HCT116 (cell line): ENCODE measurements around the gene POLA2. TPM values are rescaled to one million over a fixed set of nuclear protein-coding genes. Genes with fewer than 3 reads are reported as not detected.

Experiments used
- ATAC-seq: fragments of 200-7000 bp; cut with Tn5 transposase; 2 replicates; pipeline ENCODE4 v1.9.1; 2020; ENCODE audit warnings: mild to moderate bottlenecking, moderate library complexity
- BruUV-seq: library from RNA; stranded (reverse); fragments of 400-500 nt; replicated peaks from 2 replicates; lab custom pipeline; 2021; lab: Mats Ljungman, UMichigan
- CTCF ChIA-PET: fragments of 300-600 bp; sonication (Branson Sonifier 250); formaldehyde crosslinking; loops from one replicate; lab custom pipeline; 2021; ENCODE audit warnings: antibody characterized with exemption; lab: Charles Lee
- POLR2A ChIA-PET: fragments of 300-600, 350-600 bp; sonication (Branson Sonifier 250); formaldehyde crosslinking; loops from one replicate; lab custom pipeline; 2021; ENCODE audit warnings: antibody characterized with exemption; lab: Charles Lee
- RAD21 ChIA-PET, 2 experiments: fragments of 300-600 bp; sonication (Branson Sonifier 250); formaldehyde crosslinking; loops; one replicate each; lab custom pipeline; 2023; ENCODE audit warnings: low total read pairs in 2 of 2; ENCODE audit not compliant: uncharacterized antibody in 2 of 2, unreplicated experiment in 2 of 2, low non-redundant PET in 1 of 2; lab: Charles Lee
- DNase-seq: peaks from one replicate; pipeline ENCODE4 v3.0.0-alpha.2; 2010; ENCODE audit warnings: low read depth, low spot score
- H2AFZ ChIP-seq: fragments of 200-600 bp; shearing (Covaris generic), sonication (generic); 2 replicates; pipeline ENCODE4 v1.6.1; 2017; ENCODE audit warnings: low read depth, mixed run types, mixed read lengths, antibody characterized with exemption, low read length; ENCODE audit not compliant: poor library complexity, severe bottlenecking
- H3K27ac ChIP-seq: 2 replicates; pipeline ENCODE4 v1.5.1; 2012; ENCODE audit warnings: low read depth, low read length
- H3K27me3 ChIP-seq: fragments of 200-600 bp; sonication (generic); 2 replicates; pipeline ENCODE4 v1.6.1; 2016; ENCODE audit warnings: mixed run types, low read length, mixed read lengths; ENCODE audit not compliant: insufficient read depth
- H3K36me3 ChIP-seq, 2 experiments: fragments of 200-500 bp in 1 of 2; fragments of 200-600 bp in 1 of 2; sonication (Bioruptor generic) in 1 of 2; sonication (generic) in 1 of 2; 2 replicates each; pipeline versions ENCODE4 v1.5.1 to v1.6.1; 2014 to 2016; ENCODE audit warnings: low read length in 2 of 2, inconsistent platforms in 1 of 2, mixed read lengths in 1 of 2, mixed run types in 1 of 2; ENCODE audit not compliant: insufficient read depth in 2 of 2, control insufficient read depth in 1 of 2
- H3K4me1 ChIP-seq, 2 experiments: fragments of 200-600 bp in 1 of 2; sonication (generic) in 1 of 2; 2 replicates each; pipeline versions ENCODE4 v1.5.1 to v1.6.1; 2012 to 2017; ENCODE audit warnings: low read length in 2 of 2, inconsistent platforms in 1 of 2, mild to moderate bottlenecking in 1 of 2, mixed read lengths in 1 of 2, mixed run types in 1 of 2, moderate library complexity in 1 of 2; ENCODE audit not compliant: insufficient read depth in 2 of 2, control insufficient read depth in 1 of 2
- H3K4me2 ChIP-seq: fragments of 200-600 bp; sonication (generic); 2 replicates; pipeline ENCODE4 v1.6.1; 2017; ENCODE audit warnings: mixed run types, low read length, mixed read lengths
- H3K4me3 ChIP-seq, 2 experiments: fragments of 200-600 bp in 1 of 2; sonication (generic) in 1 of 2; replicated peaks in 1 of 2; 2 replicates each; pipeline ENCODE4 v1.5.1; 2011 to 2016; ENCODE audit warnings: low read length in 2 of 2, control low read depth in 1 of 2, low read depth in 1 of 2, mild to moderate bottlenecking in 1 of 2, mixed read lengths in 1 of 2, mixed run types in 1 of 2
- H3K79me2 ChIP-seq: fragments of 200-600 bp; sonication (generic); 2 replicates; pipeline ENCODE4 v1.6.1; 2017; ENCODE audit warnings: mild to moderate bottlenecking, mixed run types, low read length, moderate library complexity, mixed read lengths; ENCODE audit not compliant: insufficient read depth
- H3K9ac ChIP-seq: fragments of 200-600 bp; sonication (generic); 2 replicates; pipeline ENCODE4 v1.6.1; 2016; ENCODE audit warnings: low read length, mixed read lengths
- H3K9me2 ChIP-seq: fragments of 200-600 bp; sonication (generic), shearing (Covaris generic); 2 replicates; pipeline ENCODE4 v1.6.1; 2017; ENCODE audit warnings: mixed run types, mild to moderate bottlenecking, moderate library complexity; ENCODE audit not compliant: insufficient read depth
- H3K9me3 ChIP-seq, 2 experiments: fragments of 200-500 bp in 1 of 2; fragments of 200-600 bp in 1 of 2; sonication (Bioruptor generic) in 1 of 2; sonication (generic) in 1 of 2; 2 replicates each; pipeline ENCODE4 v1.6.1; 2014 to 2017; ENCODE audit warnings: low read length in 2 of 2, mixed read lengths in 2 of 2, inconsistent platforms in 1 of 2, low read depth in 1 of 2, mild to moderate bottlenecking in 1 of 2, mixed run types in 1 of 2, moderate library complexity in 1 of 2; ENCODE audit not compliant: control insufficient read depth in 1 of 2, insufficient read depth in 1 of 2
- H4K20me1 ChIP-seq: fragments of 200-600 bp; sonication (generic), shearing (Covaris generic); 2 replicates; pipeline ENCODE4 v1.6.1; 2017; ENCODE audit warnings: mixed run types, mild to moderate bottlenecking, moderate library complexity; ENCODE audit not compliant: insufficient read depth
- CEBPB ChIP-seq: IDR thresholded peaks from 2 replicates; pipeline ENCODE4 v1.6.1; 2012; ENCODE audit warnings: low read depth
- EZH2 ChIP-seq: fragments of 200-600 bp; sonication (generic); IDR thresholded peaks from 2 replicates; pipeline ENCODE4 v1.6.1; 2017; ENCODE audit warnings: antibody characterized with exemption, mixed run types
- EZH2phosphoT487 ChIP-seq: fragments of 200-600 bp; IDR thresholded peaks from 2 replicates; pipeline ENCODE4 v1.6.1; 2018; ENCODE audit warnings: antibody characterized with exemption, borderline replicate concordance
- JUND ChIP-seq: IDR thresholded peaks from 2 replicates; pipeline ENCODE4 v1.6.1; 2012
- POLR2AphosphoS5 ChIP-seq: IDR thresholded peaks from 2 replicates; pipeline ENCODE4 v1.6.1; 2011; ENCODE audit warnings: mild to moderate bottlenecking, low read depth, low read length, moderate library complexity
- YY1 ChIP-seq: IDR thresholded peaks from 2 replicates; pipeline ENCODE4 v1.6.1; 2011; ENCODE audit warnings: low read length, low read depth, moderate library complexity, mild to moderate bottlenecking; ENCODE audit not compliant: insufficient replicate concordance; ENCODE audit errors: extremely low read depth
- intact Hi-C: fragments of 100-400 bp; cut with micrococcal nuclease; formaldehyde crosslinking; loops from 2 replicates; pipeline ENCODE4 v1.10.0; 2022
- total RNA-seq: library from RNA; stranded (reverse); gene quantifications from one replicate; pipeline ENCODE4 v1.2.1, GENCODE V29; 2021; ENCODE audit not compliant: unreplicated experiment
- TF ChIP-seq, protein P1 (sequence below), 3 experiments: fragments of 200-600 bp in 1 of 3; sonication (generic) in 1 of 3; IDR thresholded peaks in 2 of 3; conservative IDR thresholded peaks in 1 of 3; 2 replicates each; pipeline ENCODE4 v1.5.1; 2012 to 2017; ENCODE audit warnings: low read depth in 2 of 3, low read length in 2 of 3, antibody characterized with exemption in 1 of 3, borderline replicate concordance in 1 of 3, control low read depth in 1 of 3, mild to moderate bottlenecking in 1 of 3, mixed read lengths in 1 of 3, mixed run types in 1 of 3, moderate library complexity in 1 of 3; ENCODE audit not compliant: insufficient read depth in 1 of 3

Gene POLA2
- total RNA-seq, 1 experiment from 2014 or later = 20.0 TPM

DNA sequence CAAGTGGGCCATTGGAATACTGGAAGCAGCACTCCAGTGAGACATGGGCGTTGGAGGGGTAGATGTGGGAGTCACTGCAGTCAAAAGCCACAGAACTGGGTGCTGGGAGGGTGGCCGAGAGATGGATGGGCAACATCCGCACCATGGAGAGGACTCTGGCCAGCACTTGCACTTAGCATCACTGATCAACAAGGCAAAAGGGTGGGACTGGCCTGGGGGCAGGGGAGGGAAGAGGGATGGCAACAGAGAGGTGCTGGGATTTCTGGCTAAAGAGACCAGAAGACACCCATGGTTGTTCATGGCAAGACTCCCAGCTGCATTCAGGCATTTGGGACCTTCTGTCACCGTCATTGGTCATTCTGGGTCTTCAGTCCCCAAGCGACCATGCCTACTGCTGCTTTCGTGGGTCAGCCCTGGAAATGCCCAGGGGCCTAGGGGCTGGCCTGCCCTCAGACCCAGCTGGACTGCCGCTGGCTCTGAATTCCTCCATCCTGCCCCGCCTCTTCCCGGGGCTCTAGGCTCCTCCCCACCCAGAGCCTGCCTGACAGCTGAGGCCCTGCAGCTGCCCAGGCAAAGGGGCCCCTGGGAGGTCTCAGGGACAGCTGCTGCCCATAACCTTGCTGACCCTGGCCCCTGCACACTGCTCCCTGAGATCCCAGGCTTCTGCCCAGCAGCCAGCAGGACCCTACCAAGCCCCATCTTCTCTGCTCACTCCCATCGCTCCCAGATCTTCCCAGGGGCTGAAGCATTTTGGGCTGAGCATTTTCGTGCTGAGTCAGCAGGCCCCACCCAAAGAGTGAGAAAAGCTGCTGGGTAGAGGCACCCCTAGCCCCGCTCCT, 39.9 kb downstream of the POLA2 start:
- no peaks in the 10 kb centered on the region for H3K27me3 ChIP-seq
- DNase-seq = no peak
- ATAC-seq = peak; percentile 56
- no peaks in the 10 kb centered on the region for H3K9me3 ChIP-seq
- ChIA-PET CTCF (no interaction called here), POLR2A (no interaction called here)
- intact Hi-C loops = no loop called here
- H3K4me2 ChIP-seq = no peak overlapping the region
- H4K20me1 ChIP-seq = no peaks in the 10 kb centered on the region
- no peaks in the 10 kb centered on the region for H3K79me2 ChIP-seq
- no peak overlapping the region for H3K27ac ChIP-seq
- BruUV-seq = no TSS peak
- H3K9me2 ChIP-seq = no peaks in the 10 kb centered on the region
- peaks cover 0 to 5% of the 10 kb centered on the region in 2 experiments; a peak in 1 of 4 replicates for H3K4me1 ChIP-seq
- H2AFZ ChIP-seq = no peak overlapping the region
- TF ChIP-seq EZH2 (no peak), YY1 (no peak), EZH2phosphoT487 (no peak), POLR2AphosphoS5 (no peak), CEBPB (no peak), JUND (no peak)
- TF ChIP-seq, protein P1, sequence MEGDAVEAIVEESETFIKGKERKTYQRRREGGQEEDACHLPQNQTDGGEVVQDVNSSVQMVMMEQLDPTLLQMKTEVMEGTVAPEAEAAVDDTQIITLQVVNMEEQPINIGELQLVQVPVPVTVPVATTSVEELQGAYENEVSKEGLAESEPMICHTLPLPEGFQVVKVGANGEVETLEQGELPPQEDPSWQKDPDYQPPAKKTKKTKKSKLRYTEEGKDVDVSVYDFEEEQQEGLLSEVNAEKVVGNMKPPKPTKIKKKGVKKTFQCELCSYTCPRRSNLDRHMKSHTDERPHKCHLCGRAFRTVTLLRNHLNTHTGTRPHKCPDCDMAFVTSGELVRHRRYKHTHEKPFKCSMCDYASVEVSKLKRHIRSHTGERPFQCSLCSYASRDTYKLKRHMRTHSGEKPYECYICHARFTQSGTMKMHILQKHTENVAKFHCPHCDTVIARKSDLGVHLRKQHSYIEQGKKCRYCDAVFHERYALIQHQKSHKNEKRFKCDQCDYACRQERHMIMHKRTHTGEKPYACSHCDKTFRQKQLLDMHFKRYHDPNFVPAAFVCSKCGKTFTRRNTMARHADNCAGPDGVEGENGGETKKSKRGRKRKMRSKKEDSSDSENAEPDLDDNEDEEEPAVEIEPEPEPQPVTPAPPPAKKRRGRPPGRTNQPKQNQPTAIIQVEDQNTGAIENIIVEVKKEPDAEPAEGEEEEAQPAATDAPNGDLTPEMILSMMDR (IDR thresholded peaks at IDR 0.05 in 2 of 3, conservative IDR thresholded peaks at IDR 0.05 in 1 of 3; ENCODE audit: borderline replicate concordance in 1 of 3, insufficient read depth in 1 of 3, low read depth in 2 of 3, low read length in 2 of 3) = no peak
- TF ChIP-seq, all 23 proteins: peak for 0
- peaks cover 0 to 2% of the 10 kb centered on the region in 2 experiments; a peak in 2 of 4 replicates for H3K36me3 ChIP-seq
- no peak overlapping the region for H3K9ac ChIP-seq
- H3K4me3 ChIP-seq = no peak overlapping the region
- RAD21 ChIA-PET = no interaction called here
